Measurements from ENCODE around the gene BRIP1. TPM values are rescaled to one million over a fixed set of nuclear protein-coding genes. Genes with fewer than 3 reads are reported as not detected.

The BRIP1 gene
- total and polyA plus RNA-seq, 9 of the 15 experiments (the other 6 are each of a cell fraction or from before 2014, with no cell fraction given): 2.4 to 17.5 (median 11.2) TPM

- FAIRE-seq (no peak), ATAC-seq (no peak), DNase-seq (ENCODE audit: extremely low read depth in 1 of 4, low spot score in 3 of 4) (no peak)
- Histone ChIP-seq H3K36me3 (ENCODE audit: control insufficient read depth, insufficient read depth, low read length) (peaks cover 8% of the 10 kb centered on the region; the same call in 1 of the 3 replicates), H3K79me2 (ENCODE audit: control insufficient read depth, insufficient read depth, low read length) (no peaks in the 10 kb centered on the region), H3K4me1 (replicated peaks in 1 of 2; ENCODE audit: control insufficient read depth in 2 of 2, insufficient read depth in 2 of 2, low read length in 2 of 2) (no peaks in the 10 kb centered on the region), H3K27ac (ENCODE audit: extremely low read depth, low read depth, low read length) (no peak overlapping the region), H3K27me3 (ENCODE audit: control insufficient read depth in 2 of 2, insufficient read depth in 2 of 2, low read length in 2 of 2) (no peaks in the 10 kb centered on the region), H2AFZ (ENCODE audit: low read depth, low read length) (no peak overlapping the region), H4K20me1 (replicated peaks; ENCODE audit: control insufficient read depth, insufficient read depth, low read length) (no peaks in the 10 kb centered on the region), H3K9ac (ENCODE audit: insufficient read depth in 1 of 2, low read depth in 2 of 2, low read length in 2 of 2) (no peak overlapping the region), H3K9me3 (replicated peaks; ENCODE audit: control insufficient read depth, insufficient read depth, low read depth, low read length) (no peaks in the 10 kb centered on the region), H3K4me2 (ENCODE audit: insufficient read depth, low read length) (no peak overlapping the region), H3K4me3 (no peak overlapping the region), H3K9me1 (ENCODE audit: control insufficient read depth, insufficient read depth, low read length) (no peaks in the 10 kb centered on the region)
- WGBS (ENCODE audit: insufficient coverage, low coverage, missing lambda C conversion rate): 100% methylated on average over 2 of the region's 2 CpGs
- in situ Hi-C loops (cut with MboI) (loop anchor here (5.0 kb wide), 1 partner anchor 197 kb away; no protein-coding TSS in a partner anchor), intact Hi-C loops (cut with micrococcal nuclease) (loop anchor here (10.0 kb wide), 2 partner anchors 270 to 420 kb away; no protein-coding TSS in a partner anchor)
- no TSS peak for BruUV-seq (replicated peaks)
- CTCF ChIA-PET (ENCODE audit: low intra/inter-chr PET ratio): interaction anchor here (1.0 to 1.1 kb wide), 3 partner anchors 197 to 834 kb away, joined by 4 to 5 read pairs (median 5); no protein-coding TSS in a partner anchor
- POLR2A ChIA-PET: interaction anchor here (1.7 kb wide), 1 partner anchor 13 kb away, joined by 4 read pairs; no protein-coding TSS in a partner anchor
- TF ChIP-seq PHTF2 (CRISPR knock-in tag; IDR thresholded peaks at IDR 0.05) (no peak), BRCA1 (IDR thresholded peaks at IDR 0.05) (no peak), BRCA1 (CRISPR knock-in tag; IDR thresholded peaks at IDR 0.05) (no peak), ARID1B (IDR thresholded peaks at IDR 0.05) (no peak), ZNF830 (CRISPR knock-in tag; IDR thresholded peaks at IDR 0.05) (no peak), CBFA2T3 (IDR thresholded peaks at IDR 0.05) (no peak), SMARCA4 (IDR thresholded peaks at IDR 0.05) (no peak)
- TF ChIP-seq, protein P1, sequence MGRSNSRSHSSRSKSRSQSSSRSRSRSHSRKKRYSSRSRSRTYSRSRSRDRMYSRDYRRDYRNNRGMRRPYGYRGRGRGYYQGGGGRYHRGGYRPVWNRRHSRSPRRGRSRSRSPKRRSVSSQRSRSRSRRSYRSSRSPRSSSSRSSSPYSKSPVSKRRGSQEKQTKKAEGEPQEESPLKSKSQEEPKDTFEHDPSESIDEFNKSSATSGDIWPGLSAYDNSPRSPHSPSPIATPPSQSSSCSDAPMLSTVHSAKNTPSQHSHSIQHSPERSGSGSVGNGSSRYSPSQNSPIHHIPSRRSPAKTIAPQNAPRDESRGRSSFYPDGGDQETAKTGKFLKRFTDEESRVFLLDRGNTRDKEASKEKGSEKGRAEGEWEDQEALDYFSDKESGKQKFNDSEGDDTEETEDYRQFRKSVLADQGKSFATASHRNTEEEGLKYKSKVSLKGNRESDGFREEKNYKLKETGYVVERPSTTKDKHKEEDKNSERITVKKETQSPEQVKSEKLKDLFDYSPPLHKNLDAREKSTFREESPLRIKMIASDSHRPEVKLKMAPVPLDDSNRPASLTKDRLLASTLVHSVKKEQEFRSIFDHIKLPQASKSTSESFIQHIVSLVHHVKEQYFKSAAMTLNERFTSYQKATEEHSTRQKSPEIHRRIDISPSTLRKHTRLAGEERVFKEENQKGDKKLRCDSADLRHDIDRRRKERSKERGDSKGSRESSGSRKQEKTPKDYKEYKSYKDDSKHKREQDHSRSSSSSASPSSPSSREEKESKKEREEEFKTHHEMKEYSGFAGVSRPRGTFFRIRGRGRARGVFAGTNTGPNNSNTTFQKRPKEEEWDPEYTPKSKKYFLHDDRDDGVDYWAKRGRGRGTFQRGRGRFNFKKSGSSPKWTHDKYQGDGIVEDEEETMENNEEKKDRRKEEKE (IDR thresholded peaks at IDR 0.05; ENCODE audit: borderline replicate concordance in 1 of 2, control insufficient read depth in 1 of 2, low read depth in 2 of 2, low read length in 1 of 2): 0 out of 4 replicates have a peak, but pooled peaks of 1 of the 2 experiments have one; percentile 70
- TF ChIP-seq, protein P2, sequence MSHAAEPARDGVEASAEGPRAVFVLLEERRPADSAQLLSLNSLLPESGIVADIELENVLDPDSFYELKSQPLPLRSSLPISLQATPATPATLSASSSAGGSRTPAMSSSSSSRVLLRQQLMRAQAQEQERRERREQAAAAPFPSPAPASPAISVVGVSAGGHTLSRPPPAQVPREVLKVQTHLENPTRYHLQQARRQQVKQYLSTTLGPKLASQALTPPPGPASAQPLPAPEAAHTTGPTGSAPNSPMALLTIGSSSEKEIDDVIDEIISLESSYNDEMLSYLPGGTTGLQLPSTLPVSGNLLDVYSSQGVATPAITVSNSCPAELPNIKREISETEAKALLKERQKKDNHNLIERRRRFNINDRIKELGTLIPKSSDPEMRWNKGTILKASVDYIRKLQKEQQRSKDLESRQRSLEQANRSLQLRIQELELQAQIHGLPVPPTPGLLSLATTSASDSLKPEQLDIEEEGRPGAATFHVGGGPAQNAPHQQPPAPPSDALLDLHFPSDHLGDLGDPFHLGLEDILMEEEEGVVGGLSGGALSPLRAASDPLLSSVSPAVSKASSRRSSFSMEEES (CRISPR knock-in tag; IDR thresholded peaks at IDR 0.05): 0 out of 2 replicates have a peak, but pooled peaks have one; percentile 49
- TF ChIP-seq, protein P3, sequence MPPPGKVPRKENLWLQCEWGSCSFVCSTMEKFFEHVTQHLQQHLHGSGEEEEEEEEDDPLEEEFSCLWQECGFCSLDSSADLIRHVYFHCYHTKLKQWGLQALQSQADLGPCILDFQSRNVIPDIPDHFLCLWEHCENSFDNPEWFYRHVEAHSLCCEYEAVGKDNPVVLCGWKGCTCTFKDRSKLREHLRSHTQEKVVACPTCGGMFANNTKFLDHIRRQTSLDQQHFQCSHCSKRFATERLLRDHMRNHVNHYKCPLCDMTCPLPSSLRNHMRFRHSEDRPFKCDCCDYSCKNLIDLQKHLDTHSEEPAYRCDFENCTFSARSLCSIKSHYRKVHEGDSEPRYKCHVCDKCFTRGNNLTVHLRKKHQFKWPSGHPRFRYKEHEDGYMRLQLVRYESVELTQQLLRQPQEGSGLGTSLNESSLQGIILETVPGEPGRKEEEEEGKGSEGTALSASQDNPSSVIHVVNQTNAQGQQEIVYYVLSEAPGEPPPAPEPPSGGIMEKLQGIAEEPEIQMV (tag; conservative IDR thresholded peaks at IDR 0.05; ENCODE audit: low read depth): no peak
- TF ChIP-seq, protein P4, sequence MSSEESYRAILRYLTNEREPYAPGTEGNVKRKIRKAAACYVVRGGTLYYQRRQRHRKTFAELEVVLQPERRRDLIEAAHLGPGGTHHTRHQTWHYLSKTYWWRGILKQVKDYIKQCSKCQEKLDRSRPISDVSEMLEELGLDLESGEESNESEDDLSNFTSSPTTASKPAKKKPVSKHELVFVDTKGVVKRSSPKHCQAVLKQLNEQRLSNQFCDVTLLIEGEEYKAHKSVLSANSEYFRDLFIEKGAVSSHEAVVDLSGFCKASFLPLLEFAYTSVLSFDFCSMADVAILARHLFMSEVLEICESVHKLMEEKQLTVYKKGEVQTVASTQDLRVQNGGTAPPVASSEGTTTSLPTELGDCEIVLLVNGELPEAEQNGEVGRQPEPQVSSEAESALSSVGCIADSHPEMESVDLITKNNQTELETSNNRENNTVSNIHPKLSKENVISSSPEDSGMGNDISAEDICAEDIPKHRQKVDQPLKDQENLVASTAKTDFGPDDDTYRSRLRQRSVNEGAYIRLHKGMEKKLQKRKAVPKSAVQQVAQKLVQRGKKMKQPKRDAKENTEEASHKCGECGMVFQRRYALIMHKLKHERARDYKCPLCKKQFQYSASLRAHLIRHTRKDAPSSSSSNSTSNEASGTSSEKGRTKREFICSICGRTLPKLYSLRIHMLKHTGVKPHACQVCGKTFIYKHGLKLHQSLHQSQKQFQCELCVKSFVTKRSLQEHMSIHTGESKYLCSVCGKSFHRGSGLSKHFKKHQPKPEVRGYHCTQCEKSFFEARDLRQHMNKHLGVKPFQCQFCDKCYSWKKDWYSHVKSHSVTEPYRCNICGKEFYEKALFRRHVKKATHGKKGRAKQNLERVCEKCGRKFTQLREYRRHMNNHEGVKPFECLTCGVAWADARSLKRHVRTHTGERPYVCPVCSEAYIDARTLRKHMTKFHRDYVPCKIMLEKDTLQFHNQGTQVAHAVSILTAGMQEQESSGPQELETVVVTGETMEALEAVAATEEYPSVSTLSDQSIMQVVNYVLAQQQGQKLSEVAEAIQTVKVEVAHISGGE (CRISPR knock-in tag; IDR thresholded peaks at IDR 0.05): peak in 1 of 3 experiments; percentile 96; a peak in 2 of 6 replicates
These were observed 28.7 kb downstream of the BRIP1 start for GRCh38 chr17:61834610-61835009.
